HG02763 (cell line): ENCODE results near the gene UPF3A.
"Not testable (repeated sequence)": the region's sequence is repeated elsewhere in the genome, so short reads cannot be mapped to it uniquely, and the experiment has no call there.

Source experiments
- ATAC-seq: cut with Tn5 transposase; IDR thresholded peaks from one replicate; pipeline ENCODE4 v1.9.1; 2021; ENCODE audit warnings: mild to moderate bottlenecking, moderate library complexity; ENCODE audit not compliant: unreplicated experiment

Gene UPF3A

GRCh38 chr13:114333881-114334280 is 52.5 kb downstream of the UPF3A start:
- ATAC-seq, result not testable (repeated sequence)

GRCh38 chr13:114334305-114335053 is 53.1 kb downstream of the UPF3A start:
- ATAC-seq, result no peak

GRCh38 chr13:114336457-114336856 is 55.1 kb downstream of the UPF3A start:
- not testable (repeated sequence) for ATAC-seq

GRCh38 chr13:114338959-114339358 is 57.6 kb downstream of the UPF3A start:
- no peak for ATAC-seq

- ATAC-seq, result no peak
These were observed 58.6 kb downstream of the UPF3A start for GRCh38 chr13:114339857-114340534.

GRCh38 chr13:114341003-114341777 is 59.8 kb downstream of the UPF3A start:
- ATAC-seq, result no peak

- not testable (repeated sequence) for ATAC-seq
These were observed 65.9 kb downstream of the UPF3A start for GRCh38 chr13:114347256-114347655.

- not testable (repeated sequence) for ATAC-seq
These were observed 71.4 kb downstream of the UPF3A start for GRCh38 chr13:114352763-114353162.

GRCh38 chr13:114353382-114353781 is 72.0 kb downstream of the UPF3A start:
- ATAC-seq, result not testable (repeated sequence)
